GM12874 (cell line): ENCODE results near the gene H2AZ2.

Experiments
- CTCF ChIP-seq: IDR thresholded peaks from 2 replicates; pipeline ENCODE4 v1.5.1; 2011; ENCODE audit warnings: low read depth, mild to moderate bottlenecking, control low read depth, low read length, moderate library complexity; ENCODE audit not compliant: insufficient read depth

The H2AZ2 gene

GRCh38 chr7:44847920-44848634 lies at the start of gene H2AZ2:
H2AZ2 (minus strand) TSS chr7:44848087; CDS start chr7:44847971, 116 bp downstream.
- TF ChIP-seq CTCF = no peak

GRCh38 chr7:44897309-44897708 lies 49.4 kb upstream of the H2AZ2 start:
- TF ChIP-seq CTCF = no peak

DNA sequence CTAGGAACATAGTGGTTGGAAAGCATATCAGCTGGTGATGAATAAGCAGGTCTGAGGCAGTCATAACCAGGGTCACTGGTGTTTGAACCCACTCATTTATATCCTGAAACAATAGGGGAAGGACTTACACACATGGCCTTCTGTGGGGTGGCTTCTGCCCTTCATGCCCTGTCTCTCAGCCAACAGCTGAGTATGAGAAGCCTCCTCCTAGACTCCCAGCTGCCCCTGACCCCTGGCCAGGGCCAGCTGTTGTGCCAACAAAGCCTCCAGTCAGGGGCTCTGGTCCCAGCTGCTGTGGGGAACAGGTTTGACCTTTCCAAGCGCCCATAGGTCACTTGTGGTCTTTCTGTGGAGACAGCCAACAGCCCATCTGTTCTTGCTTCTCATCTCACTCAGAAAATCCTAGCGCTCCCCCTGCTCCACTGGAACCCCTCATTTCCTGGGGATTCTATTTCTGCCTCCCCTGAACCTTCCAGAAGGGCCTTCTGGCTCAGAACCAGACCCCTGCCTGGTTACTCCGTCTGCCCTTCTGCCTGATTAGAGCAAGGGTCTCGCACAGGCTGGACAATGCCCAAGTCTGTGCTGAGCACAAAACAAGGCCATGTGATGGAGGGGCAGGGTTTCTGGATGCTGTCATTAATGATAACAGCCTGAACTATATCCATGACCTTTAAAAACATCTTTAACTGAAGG lies 47.1 kb upstream of the H2AZ2 start:
- no peak for TF ChIP-seq CTCF

- TF ChIP-seq CTCF = no peak
These were observed 45.9 kb upstream of the H2AZ2 start for GRCh38 chr7:44893710-44894234.

GRCh38 chr7:44891791-44892190 lies 43.9 kb upstream of the H2AZ2 start:
- no peak for TF ChIP-seq CTCF

DNA sequence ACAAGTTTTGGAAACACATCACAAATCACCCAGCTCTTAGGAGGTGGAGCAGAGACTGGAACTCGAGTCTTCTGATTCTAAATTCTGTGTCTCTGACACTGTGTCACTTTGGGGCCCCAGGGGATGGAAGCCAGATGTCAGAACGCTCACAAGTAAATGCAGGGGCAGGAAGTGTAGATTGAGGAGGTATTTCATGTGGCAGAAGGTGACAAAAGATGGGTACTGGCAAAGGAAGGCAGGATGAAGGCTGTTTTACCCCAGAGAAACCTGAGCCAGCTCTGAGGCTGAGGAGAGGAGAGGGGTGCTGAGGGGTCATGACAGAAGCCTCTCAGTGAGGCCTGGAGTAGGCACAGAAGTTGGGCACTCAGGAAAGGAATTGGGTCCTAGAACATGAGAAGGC lies 43.5 kb upstream of the H2AZ2 start:
- no peak for TF ChIP-seq CTCF

DNA sequence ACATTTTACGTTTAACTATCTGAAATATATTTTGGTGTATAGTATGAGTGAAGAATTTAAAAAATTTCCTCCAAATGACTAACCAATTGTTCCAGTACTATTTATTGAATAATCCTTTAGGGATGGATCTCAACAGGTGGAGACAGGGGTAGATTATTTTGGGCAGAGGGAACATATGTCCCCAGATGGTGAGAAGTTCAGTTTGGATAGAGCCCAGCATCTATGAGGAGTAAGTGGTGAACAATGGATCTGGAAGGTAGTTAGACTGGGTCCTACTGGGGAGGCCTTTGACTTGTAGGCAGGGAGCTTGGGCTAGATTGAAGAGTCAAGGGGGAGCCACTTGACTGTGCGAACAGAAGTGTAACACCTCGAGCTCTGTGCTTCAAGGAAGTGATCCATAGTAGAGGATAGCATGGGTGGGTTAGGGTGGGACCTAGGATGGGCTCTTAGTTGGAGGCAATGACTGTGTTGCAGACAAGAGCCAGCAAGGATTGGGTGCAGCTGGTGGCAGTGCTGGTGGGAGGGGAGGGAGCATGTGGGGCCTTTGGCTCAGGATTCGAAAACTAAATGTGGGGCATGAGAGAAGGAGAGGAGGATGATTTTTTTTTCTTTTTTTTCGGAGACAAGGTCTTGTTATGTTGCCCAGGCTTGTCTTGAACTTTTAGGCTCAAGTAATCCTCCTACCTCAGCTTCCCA lies 41.3 kb upstream of the H2AZ2 start:
- TF ChIP-seq CTCF = no peak
